Measurements from ENCODE around the gene BIRC6. TPM values are rescaled to one million over a fixed set of nuclear protein-coding genes. Genes with fewer than 3 reads are reported as not detected.

Gene BIRC6
- total and polyA plus RNA-seq, 3 donors from 2014 or later, result 48.9 to 182 (median 177) TPM

GRCh38 chr2:32611366-32611765 is 254.5 kb downstream of the BIRC6 start:
- no peaks in the 10 kb centered on the region for H3K36me3 ChIP-seq (ENCODE audit: low read depth, missing control alignments)
- 77 to 78% methylated on average over 2 of the region's 2 CpGs for WGBS, 2 donors
- H3K9me3 ChIP-seq, result no peaks in the 10 kb centered on the region
- no peak for DNase-seq
- intact Hi-C loops (cut with DNase I; ENCODE audit: low total_unique reads), result no loop called here
- no peaks in the 10 kb centered on the region for H3K27me3 ChIP-seq
- no peak overlapping the region for H3K4me3 ChIP-seq
- no peaks in the 10 kb centered on the region for H3K4me1 ChIP-seq
- H3K27ac ChIP-seq, result no peak overlapping the region
- TF ChIP-seq POLR2A (IDR thresholded peaks at IDR 0.05) (no peak), CTCF (IDR thresholded peaks at IDR 0.05) (no peak)

GRCh38 chr2:32611771-32612170 is 254.9 kb downstream of the BIRC6 start:
- no peak overlapping the region for H3K4me3 ChIP-seq
- H3K27ac ChIP-seq, result no peak overlapping the region
- no peaks in the 10 kb centered on the region for H3K4me1 ChIP-seq
- no peaks in the 10 kb centered on the region for H3K36me3 ChIP-seq (ENCODE audit: low read depth, missing control alignments)
- intact Hi-C loops (cut with DNase I; ENCODE audit: low total_unique reads), result no loop called here
- no peaks in the 10 kb centered on the region for H3K27me3 ChIP-seq
- no peak for DNase-seq
- H3K9me3 ChIP-seq, result no peaks in the 10 kb centered on the region
- 67 to 68% methylated on average over 1 of the region's 1 CpG for WGBS, 2 donors
- no peak for TF ChIP-seq POLR2A (IDR thresholded peaks at IDR 0.05)
- TF ChIP-seq CTCF (IDR thresholded peaks at IDR 0.05), result no peak

GRCh38 chr2:32614084-32614483 is 257.3 kb downstream of the BIRC6 start:
- Histone ChIP-seq H3K9me3 (no peaks in the 10 kb centered on the region), H3K4me3 (no peak overlapping the region), H3K36me3 (ENCODE audit: low read depth, missing control alignments) (no peaks in the 10 kb centered on the region), H3K4me1 (no peaks in the 10 kb centered on the region), H3K27ac (no peak overlapping the region), H3K27me3 (no peaks in the 10 kb centered on the region)
- WGBS, 2 donors, result 91 to 94% methylated on average over 1 of the region's 1 CpG
- TF ChIP-seq CTCF (IDR thresholded peaks at IDR 0.05), result no peak
- intact Hi-C loops (cut with DNase I; ENCODE audit: low total_unique reads), result no loop called here
- no peak for DNase-seq

- H3K27me3 ChIP-seq, result no peaks in the 10 kb centered on the region
- no peaks in the 10 kb centered on the region for H3K36me3 ChIP-seq (ENCODE audit: low read depth, missing control alignments)
- WGBS, 2 donors, result 92 to 95% methylated on average over 5 of the region's 5 CpGs
- no peaks in the 10 kb centered on the region for H3K9me3 ChIP-seq
- TF ChIP-seq POLR2A (IDR thresholded peaks at IDR 0.05), result no peak
- no peak for TF ChIP-seq CTCF (IDR thresholded peaks at IDR 0.05)
- intact Hi-C loops (cut with DNase I; ENCODE audit: low total_unique reads), result no loop called here
- H3K4me1 ChIP-seq, result no peaks in the 10 kb centered on the region
- no peak overlapping the region for H3K4me3 ChIP-seq
- H3K27ac ChIP-seq, result no peak overlapping the region
- no peak for DNase-seq
Observed at GRCh38 chr2:32617599-32618189, 260.9 kb downstream of the BIRC6 start.

GRCh38 chr2:32622570-32623310 is 265.9 kb downstream of the BIRC6 start:
- no peaks in the 10 kb centered on the region for H3K36me3 ChIP-seq (ENCODE audit: low read depth, missing control alignments)
- intact Hi-C loops (cut with DNase I; ENCODE audit: low total_unique reads), result no loop called here
- H3K9me3 ChIP-seq, result no peaks in the 10 kb centered on the region
- no peaks in the 10 kb centered on the region for H3K27me3 ChIP-seq
- no peak overlapping the region for H3K4me3 ChIP-seq
- H3K4me1 ChIP-seq, result no peaks in the 10 kb centered on the region
- TF ChIP-seq POLR2A (IDR thresholded peaks at IDR 0.05) (no peak), CTCF (IDR thresholded peaks at IDR 0.05) (no peak)
- no peak for DNase-seq
- H3K27ac ChIP-seq, result peak overlapping the region in 1 of 2 donors; percentile 20
- WGBS, 2 donors, result 23 to 32% methylated on average over 2 of the region's 2 CpGs

Measured in testis (tissue), 3 donors.